Epithelial cell of proximal tubule (primary cell): ENCODE results near the gene THAP8. TPM values are rescaled to one million over a fixed set of nuclear protein-coding genes. Genes with fewer than 3 reads are reported as not detected.

ENCODE experiments used
- DNase-seq: peaks from one replicate; pipeline ENCODE4 v3.0.0-alpha.2; 2011; ENCODE audit warnings: low read depth
- H3K4me3 ChIP-seq: 2 replicates; pipeline ENCODE4 v1.5.1; 2011; ENCODE audit warnings: low read depth, mild to moderate bottlenecking, low read length
- total RNA-seq: library from RNA; depleted of rRNA; stranded (reverse); fragments of >200 nt; gene quantifications from 2 replicates; pipeline ENCODE4 v1.2.3, GENCODE V29; 2015
- TF ChIP-seq, protein P1 (sequence below): conservative IDR thresholded peaks from 2 replicates; pipeline ENCODE4 v1.5.1; 2012; ENCODE audit warnings: low read depth, mild to moderate bottlenecking, low read length

THAP8 gene
- total RNA-seq, 1 donor from 2014 or later, result 7.0 TPM

DNA sequence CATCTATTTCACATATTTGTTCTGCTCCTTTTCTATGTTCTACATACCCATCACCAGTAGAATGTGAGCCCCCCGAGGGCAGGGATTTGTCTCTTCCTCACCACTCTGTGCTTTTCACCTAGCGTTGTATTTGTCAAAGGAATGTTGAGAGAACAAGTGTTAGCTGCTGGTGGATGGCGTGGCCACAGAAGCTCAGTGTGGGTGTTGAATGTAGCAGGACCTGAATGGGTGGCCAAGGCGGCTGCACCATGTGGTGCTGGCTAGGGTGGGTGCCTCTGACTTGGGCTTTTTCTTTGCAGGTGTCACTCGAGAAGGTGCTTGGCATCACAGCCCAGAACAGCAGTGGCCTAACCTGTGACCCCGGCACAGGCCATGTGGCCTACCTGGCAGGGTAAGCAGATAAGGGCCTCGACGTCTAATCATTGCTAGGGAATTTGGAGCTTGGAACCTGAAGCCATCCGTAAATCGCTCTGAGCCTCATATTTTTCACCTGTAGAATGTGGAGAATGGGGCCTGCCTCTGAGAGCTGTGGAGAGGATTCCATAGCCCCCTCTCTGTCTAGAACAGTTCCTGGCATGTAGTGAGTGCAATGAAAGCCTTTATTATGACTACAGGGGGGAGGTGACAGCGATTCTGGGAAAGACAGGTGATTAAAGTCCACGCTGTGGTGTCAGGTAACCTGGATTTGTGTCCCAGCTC lies 4.5 kb upstream of the THAP8 start:
- no peak for DNase-seq
- H3K4me3 ChIP-seq, result no peak overlapping the region
- TF ChIP-seq, protein P1, sequence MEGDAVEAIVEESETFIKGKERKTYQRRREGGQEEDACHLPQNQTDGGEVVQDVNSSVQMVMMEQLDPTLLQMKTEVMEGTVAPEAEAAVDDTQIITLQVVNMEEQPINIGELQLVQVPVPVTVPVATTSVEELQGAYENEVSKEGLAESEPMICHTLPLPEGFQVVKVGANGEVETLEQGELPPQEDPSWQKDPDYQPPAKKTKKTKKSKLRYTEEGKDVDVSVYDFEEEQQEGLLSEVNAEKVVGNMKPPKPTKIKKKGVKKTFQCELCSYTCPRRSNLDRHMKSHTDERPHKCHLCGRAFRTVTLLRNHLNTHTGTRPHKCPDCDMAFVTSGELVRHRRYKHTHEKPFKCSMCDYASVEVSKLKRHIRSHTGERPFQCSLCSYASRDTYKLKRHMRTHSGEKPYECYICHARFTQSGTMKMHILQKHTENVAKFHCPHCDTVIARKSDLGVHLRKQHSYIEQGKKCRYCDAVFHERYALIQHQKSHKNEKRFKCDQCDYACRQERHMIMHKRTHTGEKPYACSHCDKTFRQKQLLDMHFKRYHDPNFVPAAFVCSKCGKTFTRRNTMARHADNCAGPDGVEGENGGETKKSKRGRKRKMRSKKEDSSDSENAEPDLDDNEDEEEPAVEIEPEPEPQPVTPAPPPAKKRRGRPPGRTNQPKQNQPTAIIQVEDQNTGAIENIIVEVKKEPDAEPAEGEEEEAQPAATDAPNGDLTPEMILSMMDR, result no peak

DNA sequence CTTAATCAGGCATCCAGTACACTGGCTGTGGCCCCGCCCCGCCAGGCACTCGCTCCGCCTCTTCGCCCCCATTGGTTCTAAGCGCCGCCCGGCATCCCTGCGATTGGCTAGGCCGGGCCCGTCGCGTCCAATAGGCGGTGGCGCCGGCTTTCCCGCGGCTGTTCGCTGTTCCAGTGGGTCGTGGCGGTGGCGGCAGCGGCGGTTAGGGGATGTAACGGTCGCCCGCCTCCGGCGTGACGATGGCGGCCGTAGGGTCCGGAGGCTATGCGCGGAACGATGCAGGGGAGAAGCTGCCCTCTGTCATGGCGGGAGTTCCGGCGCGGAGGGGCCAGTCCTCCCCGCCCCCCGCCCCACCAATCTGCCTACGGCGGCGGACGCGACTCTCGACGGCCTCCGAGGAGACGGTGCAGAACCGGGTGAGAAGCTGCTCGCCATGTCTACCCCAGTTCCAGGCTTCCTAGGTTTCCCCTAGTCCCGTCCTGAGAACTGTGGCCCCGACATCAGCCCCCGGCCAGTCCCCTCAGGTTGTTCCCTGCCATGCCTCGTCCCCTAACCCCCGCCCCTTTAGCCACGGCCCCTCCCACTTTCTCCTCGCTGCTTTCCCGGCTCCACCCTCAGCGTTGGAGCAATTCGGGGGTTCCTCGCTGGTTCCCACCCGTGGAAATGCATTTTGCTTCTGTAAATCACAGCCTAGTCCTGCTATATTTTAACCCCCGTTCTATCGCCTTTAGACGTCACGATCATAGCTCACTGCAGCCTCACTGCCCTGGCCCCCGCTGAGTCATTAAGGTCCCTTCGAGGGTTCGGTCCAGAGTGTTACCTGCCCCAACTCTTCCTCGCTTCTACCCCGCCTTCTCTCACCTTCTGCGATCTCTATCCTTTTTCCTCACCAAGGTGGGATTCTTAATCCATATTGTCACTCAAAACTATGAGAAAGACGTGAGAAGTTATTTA lies 925 bp upstream of the THAP8 start, which contains the start of gene WDR62:
Gene WDR62, plus strand, starts transcription at position 165 of the 954 bp plus-strand sequence. Its CDS starts 75 bp downstream, at position 240.
- DNase-seq, result no peak
- TF ChIP-seq, protein P1, result no peak
- H3K4me3 ChIP-seq, result peak within 1 kb of the TSS; percentile 88

DNA sequence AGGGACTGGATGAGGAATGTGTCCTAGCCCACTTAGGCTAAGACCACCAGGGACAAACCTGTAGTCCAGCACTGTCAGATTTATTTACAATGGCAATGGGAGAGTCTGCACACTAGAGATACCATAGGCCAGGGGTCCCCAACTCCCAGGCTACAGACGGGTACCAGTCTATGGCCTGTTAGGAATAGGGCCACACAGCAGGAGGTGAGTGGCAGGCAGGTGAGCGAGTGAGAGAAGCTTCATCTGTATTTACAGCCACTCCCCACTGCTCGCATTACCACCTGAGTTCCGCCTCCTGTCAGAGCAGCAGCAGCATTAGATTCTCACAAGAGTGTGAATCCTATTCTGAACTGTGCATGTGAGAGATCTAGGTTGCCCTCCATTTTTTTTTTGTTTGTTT lies 2.4 kb downstream of the THAP8 start:
- no peak for DNase-seq
- TF ChIP-seq, protein P1, result no peak
- H3K4me3 ChIP-seq, result no peak overlapping the region

DNA sequence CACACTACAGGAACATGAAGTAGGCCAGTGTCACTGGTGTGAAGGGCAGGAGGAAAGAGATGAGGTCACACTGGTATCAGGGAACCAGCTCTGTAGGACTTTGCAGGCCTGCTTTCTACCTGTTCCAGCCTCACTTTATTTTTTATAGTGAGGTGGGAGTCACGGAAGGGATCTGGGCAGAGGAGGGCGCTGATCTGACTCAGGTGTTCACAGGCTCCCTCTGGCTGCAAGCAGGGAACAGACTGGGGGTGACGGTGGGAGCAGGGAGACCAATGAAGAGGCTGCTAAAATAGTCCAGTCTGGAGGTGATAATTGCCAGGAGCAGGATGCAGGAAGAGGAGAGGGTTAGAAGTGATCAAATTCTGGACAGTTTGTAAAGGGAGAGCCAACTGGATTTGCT lies 2.8 kb downstream of the THAP8 start:
- TF ChIP-seq, protein P1, result peak; percentile 63
- H3K4me3 ChIP-seq, result no peak overlapping the region
- no peak for DNase-seq

DNA sequence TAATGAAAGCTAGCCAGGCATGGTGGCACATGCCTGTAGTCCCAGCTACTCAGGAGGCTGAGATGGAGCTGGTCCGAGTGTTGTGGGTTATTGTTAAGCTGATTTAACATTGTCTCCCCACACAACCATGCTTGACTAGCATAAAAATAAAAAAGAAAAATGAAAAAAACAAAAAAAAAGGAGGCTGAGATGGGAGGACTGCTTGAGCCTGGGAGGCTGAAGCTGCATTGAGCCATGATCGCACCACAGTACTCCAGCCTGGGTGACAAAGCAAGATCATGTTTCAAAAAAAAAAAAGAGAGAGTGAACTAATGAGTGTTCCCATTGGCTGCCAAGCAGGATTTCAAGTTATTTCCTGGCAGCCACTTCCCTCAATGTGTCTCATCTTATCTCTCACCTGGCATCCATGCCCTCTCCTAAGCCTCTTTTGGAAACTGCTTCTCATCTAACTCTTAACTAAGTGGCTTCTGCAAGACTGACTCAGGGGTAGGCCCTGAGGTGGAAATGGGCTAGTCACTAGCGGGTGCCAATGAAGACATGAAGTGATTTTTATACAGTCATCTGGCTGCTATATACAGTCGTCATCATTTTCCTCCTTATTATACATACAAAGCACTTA lies 4.9 kb downstream of the THAP8 start:
- no peak overlapping the region for H3K4me3 ChIP-seq
- TF ChIP-seq, protein P1, result no peak
- DNase-seq, result no peak

DNA sequence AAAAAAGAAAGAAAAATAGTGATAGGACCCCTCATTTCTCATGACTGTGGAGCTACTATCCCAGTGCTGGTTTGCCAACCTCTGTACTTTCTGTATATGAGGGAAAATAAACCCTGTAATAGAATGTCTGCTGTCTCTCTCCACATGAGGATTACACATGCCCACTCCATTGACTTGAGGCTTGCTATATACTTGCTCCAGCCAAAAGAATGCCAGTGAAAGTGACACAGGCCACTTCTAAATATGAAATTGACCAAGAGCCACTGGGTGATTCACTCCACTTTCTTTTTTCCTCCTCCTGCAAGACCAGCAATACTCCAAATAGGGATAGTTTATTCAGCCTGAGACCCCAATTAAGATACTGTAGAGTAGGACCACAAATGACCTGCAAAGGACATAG lies 6.2 kb downstream of the THAP8 start:
- no peak overlapping the region for H3K4me3 ChIP-seq
- no peak for DNase-seq
- TF ChIP-seq, protein P1, result no peak
